Prostate gland (tissue), 2 donors: ENCODE results near the gene CYP19A1. TPM values are rescaled to one million over a fixed set of nuclear protein-coding genes. Genes with fewer than 3 reads are reported as not detected.

Experiments
- DNase-seq: peaks from one replicate; pipeline ENCODE4 v3.0.0-alpha.2; 2019; ENCODE audit warnings: low spot score
- H3K27ac ChIP-seq, 2 donors: fragments of 200-600 bp; sonication (generic); 2 replicates each; pipeline ENCODE4 v1.5.1; 2017 to 2019
- H3K27me3 ChIP-seq: fragments of 200-600 bp; sonication (generic); replicated peaks from 2 replicates; pipeline ENCODE4 v1.5.1; 2019; ENCODE audit not compliant: insufficient read depth
- H3K36me3 ChIP-seq, 2 donors: fragments of 200-600 bp; sonication (generic); 1 replicate in 1 of 2; 2 replicates in 1 of 2; pipeline versions ENCODE4 v1.5.1 to v1.8.1; 2017 to 2019
- H3K4me1 ChIP-seq: fragments of 200-600 bp; sonication (generic); replicated peaks from 2 replicates; pipeline ENCODE4 v1.5.1; 2019
- H3K4me3 ChIP-seq, 2 donors: fragments of 200-600 bp; sonication (generic); 2 replicates each; pipeline ENCODE4 v1.5.1; 2017 to 2019
- H3K9me3 ChIP-seq: fragments of 200-600 bp; sonication (generic); 2 replicates; pipeline ENCODE4 v1.5.1; 2017
- CTCF ChIP-seq, 4 experiments: fragments of 200-600 bp in 2 of 4; fragments of 450-650 bp in 2 of 4; sonication (generic) in 2 of 4; IDR thresholded peaks; 1 replicate in 3 of 4; 2 replicates in 1 of 4; pipeline ENCODE4 v1.5.1; 2016 to 2019; ENCODE audit warnings: antibody characterized with exemption in 4 of 4, mild to moderate bottlenecking in 2 of 4, moderate library complexity in 2 of 4
- POLR2A ChIP-seq: fragments of 450-650 bp; IDR thresholded peaks from one replicate; pipeline ENCODE4 v1.6.1; 2016; ENCODE audit warnings: antibody characterized with exemption, mild to moderate bottlenecking
- POLR2AphosphoS5 ChIP-seq: sonication (generic); formaldehyde crosslinking; IDR thresholded peaks from one replicate; pipeline ENCODE4 v1.6.1; 2017; ENCODE audit warnings: antibody characterized with exemption
- WGBS: methylation state at CpG from one replicate; pipeline ENCODE4 v1.1.5; 2018; 5-methylcytosine and 5-hydroxymethylcytosine counted together
- intact Hi-C: fragments of 100-400 bp; cut with DNase I; formaldehyde crosslinking; loops from one replicate; pipeline ENCODE4 v1.14.2; 2022
- total RNA-seq, 2 donors: library from RNA; depleted of rRNA; stranded (reverse); fragments of >200 nt; gene quantifications; one replicate each; pipeline ENCODE4 v1.1.0, GENCODE V29; 2016

CYP19A1 gene
- total RNA-seq, 2 donors from 2014 or later: 4.4 TPM; not detected in 1

- Histone ChIP-seq H3K9me3 (no peaks in the 10 kb centered on the region), H3K36me3 (no peaks in the 10 kb centered on the region), H3K4me3 (no peak overlapping the region), H3K27ac (no peak overlapping the region), H3K27me3 (no peaks in the 10 kb centered on the region), H3K4me1 (no peaks in the 10 kb centered on the region)
- WGBS: 88% methylated on average over 1 of the region's 1 CpG
- TF ChIP-seq POLR2A (no peak), CTCF (IDR thresholded peaks at IDR 0.05) (no peak), POLR2AphosphoS5 (no peak)
- no peak for DNase-seq
- intact Hi-C loops: no loop called here
Observed at GRCh38 chr15:51355096-51355495, 16.7 kb upstream of the CYP19A1 start.

DNA sequence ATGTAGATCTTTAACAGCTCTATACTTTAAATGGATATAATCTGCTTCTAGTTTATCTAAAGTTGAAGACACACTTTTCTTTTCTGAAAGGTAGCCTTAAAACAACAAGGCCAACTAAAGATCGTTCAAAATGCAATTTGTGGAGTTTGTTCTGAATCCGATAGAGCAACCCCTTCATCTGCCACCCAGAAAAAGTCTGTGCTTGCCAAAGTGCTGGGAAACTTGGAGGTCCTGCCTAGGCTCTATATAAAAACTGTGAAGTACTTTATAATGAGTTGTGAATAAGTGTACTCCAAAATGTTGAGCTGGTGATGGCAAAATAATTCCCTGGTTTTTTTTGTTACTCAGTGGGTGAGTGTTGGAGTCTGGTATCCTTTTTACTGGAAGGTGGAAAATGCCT is 15.6 kb upstream of the CYP19A1 start:
- Histone ChIP-seq H3K4me3 (no peak overlapping the region), H3K9me3 (no peaks in the 10 kb centered on the region), H3K4me1 (no peaks in the 10 kb centered on the region), H3K27me3 (no peaks in the 10 kb centered on the region), H3K27ac (no peak overlapping the region), H3K36me3 (no peaks in the 10 kb centered on the region)
- TF ChIP-seq POLR2A: no peak
- no peak for TF ChIP-seq CTCF (IDR thresholded peaks at IDR 0.05)
- no peak for TF ChIP-seq POLR2AphosphoS5
- DNase-seq: no peak
- intact Hi-C loops: no loop called here
- whole genome bisulfite sequencing: 57% methylated on average over 2 of the region's 2 CpGs

DNA sequence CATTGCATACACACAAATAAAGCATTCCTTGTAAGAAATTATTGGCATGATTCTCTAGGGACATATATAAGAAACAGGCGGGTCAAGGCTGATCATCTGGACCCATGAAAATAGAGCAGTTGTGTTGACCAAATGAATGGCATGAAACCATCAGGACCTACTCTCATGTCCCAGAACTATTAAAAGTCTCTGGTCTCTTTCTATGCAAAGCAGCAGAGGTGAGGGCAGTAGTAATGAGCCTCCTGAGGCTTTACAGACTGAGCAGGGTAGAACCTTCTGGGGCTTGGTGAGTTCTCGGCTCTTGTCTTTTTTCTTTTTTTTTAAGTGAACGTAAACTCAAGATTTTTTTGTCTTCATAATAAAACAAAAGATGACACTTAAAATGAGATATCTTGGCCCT is 12.3 kb upstream of the CYP19A1 start:
- no peak for DNase-seq
- no peaks in the 10 kb centered on the region for H3K4me1 ChIP-seq
- no peak for TF ChIP-seq CTCF (IDR thresholded peaks at IDR 0.05)
- TF ChIP-seq POLR2A: no peak
- no peak for TF ChIP-seq POLR2AphosphoS5
- WGBS: 94% methylated on average over 3 of the region's 3 CpGs
- H3K27ac ChIP-seq: no peak overlapping the region
- no peak overlapping the region for H3K4me3 ChIP-seq
- no peaks in the 10 kb centered on the region for H3K36me3 ChIP-seq
- no peaks in the 10 kb centered on the region for H3K27me3 ChIP-seq
- intact Hi-C loops: no loop called here
- H3K9me3 ChIP-seq: no peaks in the 10 kb centered on the region

GRCh38 chr15:51349156-51349844 is 10.9 kb upstream of the CYP19A1 start:
- Histone ChIP-seq H3K36me3 (no peaks in the 10 kb centered on the region), H3K4me1 (no peaks in the 10 kb centered on the region), H3K4me3 (no peak overlapping the region), H3K27me3 (no peaks in the 10 kb centered on the region), H3K9me3 (no peaks in the 10 kb centered on the region), H3K27ac (no peak overlapping the region)
- intact Hi-C loops: no loop called here
- WGBS: 32% methylated on average over 4 of the region's 4 CpGs
- TF ChIP-seq CTCF (IDR thresholded peaks at IDR 0.05) (no peak), POLR2A (no peak), POLR2AphosphoS5 (no peak)
- DNase-seq: no peak

DNA sequence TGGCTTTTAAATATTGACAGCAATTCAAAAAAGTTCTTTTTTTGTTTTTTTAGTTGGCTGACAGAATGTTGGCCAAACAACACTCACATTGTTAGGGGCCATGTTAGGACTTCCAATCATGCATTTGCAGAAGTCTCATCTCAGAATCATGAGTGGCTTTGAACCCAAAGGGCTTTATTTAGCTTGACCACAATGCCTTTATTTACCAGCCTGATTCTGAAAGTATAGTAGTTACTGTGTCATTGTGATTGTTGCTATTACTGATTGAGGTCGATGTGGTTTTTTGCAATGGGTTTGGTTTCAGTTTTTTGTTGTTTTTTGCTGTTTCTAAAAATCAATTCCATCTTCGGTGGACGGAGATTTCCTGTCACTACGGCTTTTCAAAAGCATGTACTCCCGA is 10.3 kb upstream of the CYP19A1 start:
- TF ChIP-seq CTCF (IDR thresholded peaks at IDR 0.05): no peak
- no peak for TF ChIP-seq POLR2AphosphoS5
- TF ChIP-seq POLR2A: no peak
- no peak overlapping the region for H3K4me3 ChIP-seq
- WGBS: 65% methylated on average over 5 of the region's 5 CpGs

More for the DNA sequence above, 10.3 kb upstream of the CYP19A1 start:
- Histone ChIP-seq H3K36me3 (no peaks in the 10 kb centered on the region), H3K4me1 (no peaks in the 10 kb centered on the region), H3K9me3 (no peaks in the 10 kb centered on the region), H3K27ac (no peak overlapping the region), H3K27me3 (no peaks in the 10 kb centered on the region)
- intact Hi-C loops: no loop called here
- no peak for DNase-seq
